ENCODE results near the gene TSR1.

The TSR1 gene

GRCh38 chr17:2362881-2363280 lies 26.6 kb upstream of the TSR1 start:
- POLR2A ChIA-PET: interaction anchor here (1.0 kb wide), 1 partner anchor 20 kb away, joined by 3 read pairs; no protein-coding TSS in a partner anchor
- CTCF ChIA-PET: interaction anchor here (1.2 to 2.3 kb wide), 2 partner anchors 9 to 10 kb away, joined by 3 to 13 read pairs; no protein-coding TSS in a partner anchor
- DNase-seq (ENCODE audit: extremely low spot score): no peak
- TF ChIP-seq TARDBP (IDR thresholded peaks at IDR 0.05): no peak
- TF ChIP-seq ZNF384 (IDR thresholded peaks at IDR 0.05): no peak
- TF ChIP-seq SP1 (IDR thresholded peaks at IDR 0.05): no peak
- TF ChIP-seq FOXM1 (IDR thresholded peaks at IDR 0.05; ENCODE audit: borderline replicate concordance): no peak
- no peak for TF ChIP-seq HDGF (IDR thresholded peaks at IDR 0.05; ENCODE audit: borderline replicate concordance)

GRCh38 chr17:2362416-2362815 lies 26.2 kb upstream of the TSR1 start:
- CTCF ChIA-PET: interaction anchor here (2.3 kb wide), 1 partner anchor 10 kb away, joined by 13 read pairs; no protein-coding TSS in a partner anchor
- POLR2A ChIA-PET: interaction anchor here (1.0 kb wide), 1 partner anchor 20 kb away, joined by 3 read pairs; no protein-coding TSS in a partner anchor
- TF ChIP-seq ZNF384 (IDR thresholded peaks at IDR 0.05) (no peak), SUZ12 (IDR thresholded peaks at IDR 0.05) (no peak), L3MBTL2 (conservative IDR thresholded peaks at IDR 0.05) (no peak), BHLHE40 (IDR thresholded peaks at IDR 0.05; ENCODE audit: borderline replicate concordance) (no peak), CTBP1 (IDR thresholded peaks at IDR 0.05; ENCODE audit: borderline replicate concordance) (no peak), PKNOX1 (IDR thresholded peaks at IDR 0.05) (no peak), FOXA1 (IDR thresholded peaks at IDR 0.05) (no peak), FOXK2 (IDR thresholded peaks at IDR 0.05) (no peak), FOXM1 (IDR thresholded peaks at IDR 0.05; ENCODE audit: borderline replicate concordance) (no peak), HDGF (IDR thresholded peaks at IDR 0.05; ENCODE audit: borderline replicate concordance) (no peak), NFRKB (IDR thresholded peaks at IDR 0.05) (no peak), ELF4 (IDR thresholded peaks at IDR 0.05) (no peak), SP1 (IDR thresholded peaks at IDR 0.05) (no peak), ARNT (IDR thresholded peaks at IDR 0.05) (no peak), LEF1 (IDR thresholded peaks at IDR 0.05; ENCODE audit: borderline replicate concordance) (no peak)
- no peak for DNase-seq (ENCODE audit: extremely low spot score)

- ChIA-PET POLR2A (interaction anchor here (1.4 kb wide), 1 partner anchor 26 kb away, joined by 6 read pairs; the partner anchor contains the start of gene TSR1), CTCF (interaction anchor here (1.0 to 2.3 kb wide), 2 partner anchors 9 to 81 kb away, joined by 3 to 13 read pairs; no protein-coding TSS in a partner anchor)
- no peak for DNase-seq (ENCODE audit: extremely low spot score)
- TF ChIP-seq ARNT (IDR thresholded peaks at IDR 0.05): no peak
- TF ChIP-seq HDGF (IDR thresholded peaks at IDR 0.05; ENCODE audit: borderline replicate concordance): no peak
- TF ChIP-seq SP1 (IDR thresholded peaks at IDR 0.05): no peak
- no peak for TF ChIP-seq TARDBP (IDR thresholded peaks at IDR 0.05)
- TF ChIP-seq SUZ12 (IDR thresholded peaks at IDR 0.05): no peak
- no peak for TF ChIP-seq PKNOX1 (IDR thresholded peaks at IDR 0.05)
- TF ChIP-seq ELF4 (IDR thresholded peaks at IDR 0.05): no peak
- no peak for TF ChIP-seq NFRKB (IDR thresholded peaks at IDR 0.05)
- no peak for TF ChIP-seq FOXK2 (IDR thresholded peaks at IDR 0.05)
- TF ChIP-seq CTBP1 (IDR thresholded peaks at IDR 0.05; ENCODE audit: borderline replicate concordance): no peak
- TF ChIP-seq ZNF384 (IDR thresholded peaks at IDR 0.05): no peak
Observed at GRCh38 chr17:2362016-2362415, 25.8 kb upstream of the TSR1 start.

GRCh38 chr17:2361010-2361760 lies 24.9 kb upstream of the TSR1 start:
- POLR2A ChIA-PET: interaction anchor here (1.4 kb wide), 1 partner anchor 25 kb away, joined by 6 read pairs; the partner anchor contains the start of gene TSR1
- CTCF ChIA-PET: interaction anchor here (0.8 to 2.3 kb wide), 3 partner anchors 9 to 80 kb away, joined by 3 to 13 read pairs (median 4); no protein-coding TSS in a partner anchor
- TF ChIP-seq FOXK2 (IDR thresholded peaks at IDR 0.05) (no peak), NFRKB (IDR thresholded peaks at IDR 0.05) (no peak), BHLHE40 (IDR thresholded peaks at IDR 0.05; ENCODE audit: borderline replicate concordance) (no peak), CTBP1 (IDR thresholded peaks at IDR 0.05; ENCODE audit: borderline replicate concordance) (no peak), L3MBTL2 (conservative IDR thresholded peaks at IDR 0.05) (no peak), ZNF384 (IDR thresholded peaks at IDR 0.05) (no peak), LEF1 (IDR thresholded peaks at IDR 0.05; ENCODE audit: borderline replicate concordance) (no peak), PKNOX1 (IDR thresholded peaks at IDR 0.05) (no peak), SP1 (IDR thresholded peaks at IDR 0.05) (no peak)
- DNase-seq (ENCODE audit: extremely low spot score): no peak

GRCh38 chr17:2357931-2358434 lies 21.7 kb upstream of the TSR1 start:
- DNase-seq (ENCODE audit: extremely low spot score): no peak
- ChIA-PET POLR2A (no interaction called here), CTCF (no interaction called here)
- TF ChIP-seq FOXK2 (IDR thresholded peaks at IDR 0.05) (no peak), LEF1 (IDR thresholded peaks at IDR 0.05; ENCODE audit: borderline replicate concordance) (no peak), FOXM1 (IDR thresholded peaks at IDR 0.05; ENCODE audit: borderline replicate concordance) (no peak), SUZ12 (IDR thresholded peaks at IDR 0.05) (no peak), TARDBP (IDR thresholded peaks at IDR 0.05) (no peak), CTBP1 (IDR thresholded peaks at IDR 0.05; ENCODE audit: borderline replicate concordance) (no peak), FOXA1 (IDR thresholded peaks at IDR 0.05) (no peak), L3MBTL2 (conservative IDR thresholded peaks at IDR 0.05) (no peak), BHLHE40 (IDR thresholded peaks at IDR 0.05; ENCODE audit: borderline replicate concordance) (no peak)

GRCh38 chr17:2357237-2357636 lies 21.0 kb upstream of the TSR1 start:
- ChIA-PET CTCF (no interaction called here), POLR2A (no interaction called here)
- no peak for DNase-seq (ENCODE audit: extremely low spot score)
- no peak for TF ChIP-seq FOXK2 (IDR thresholded peaks at IDR 0.05)
- TF ChIP-seq ELF4 (IDR thresholded peaks at IDR 0.05): no peak
- no peak for TF ChIP-seq FOXA1 (IDR thresholded peaks at IDR 0.05)
- no peak for TF ChIP-seq TARDBP (IDR thresholded peaks at IDR 0.05)
- TF ChIP-seq ZNF384 (IDR thresholded peaks at IDR 0.05): no peak
- TF ChIP-seq FOXM1 (IDR thresholded peaks at IDR 0.05; ENCODE audit: borderline replicate concordance): no peak
- TF ChIP-seq CTBP1 (IDR thresholded peaks at IDR 0.05; ENCODE audit: borderline replicate concordance): no peak
- no peak for TF ChIP-seq L3MBTL2 (conservative IDR thresholded peaks at IDR 0.05)
- no peak for TF ChIP-seq PKNOX1 (IDR thresholded peaks at IDR 0.05)
- no peak for TF ChIP-seq NFRKB (IDR thresholded peaks at IDR 0.05)
- TF ChIP-seq ARNT (IDR thresholded peaks at IDR 0.05): no peak
- no peak for TF ChIP-seq BHLHE40 (IDR thresholded peaks at IDR 0.05; ENCODE audit: borderline replicate concordance)
- TF ChIP-seq LEF1 (IDR thresholded peaks at IDR 0.05; ENCODE audit: borderline replicate concordance): no peak
- TF ChIP-seq SP1 (IDR thresholded peaks at IDR 0.05): no peak
- TF ChIP-seq SUZ12 (IDR thresholded peaks at IDR 0.05): no peak
- TF ChIP-seq HDGF (IDR thresholded peaks at IDR 0.05; ENCODE audit: borderline replicate concordance): no peak

Measured in HEK293T (cell line).